Endothelial cell of umbilical vein (primary cell): ENCODE measurements around the gene MOBP. TPM values are rescaled to one million over a fixed set of nuclear protein-coding genes. Genes with fewer than 3 reads are reported as not detected.

ENCODE experiments used
- BruUV-seq: library from RNA; stranded (reverse); fragments of 400-500 nt; replicated peaks from 2 replicates; lab custom pipeline; 2021; lab: Mats Ljungman, UMichigan
- CTCF ChIA-PET: fragments of 300-600, 350-600 bp; sonication (Branson Sonifier 250); formaldehyde crosslinking; loops from one replicate; lab custom pipeline; 2021; ENCODE audit warnings: antibody characterized with exemption, inconsistent platforms; lab: Charles Lee
- POLR2A ChIA-PET: fragments of 300-600, 350-600 bp; sonication (Branson Sonifier 250); formaldehyde crosslinking; loops from one replicate; lab custom pipeline; 2021; ENCODE audit warnings: antibody characterized with exemption, inconsistent platforms; lab: Charles Lee
- DNase-seq: peaks from one replicate; pipeline ENCODE4 v3.0.0-alpha.2; 2011; ENCODE audit warnings: low read depth, low spot score
- FAIRE-seq: peaks from 2 replicates; lab custom pipeline; 2011; peaks lifted over from hg19 to GRCh38; lab: Jason Lieb, UNC
- H2AFZ ChIP-seq: 2 replicates; pipeline ENCODE4 v1.6.0; 2012; ENCODE audit warnings: low read depth, low read length, control low read depth, inconsistent platforms
- H3K27ac ChIP-seq: 2 replicates; pipeline ENCODE4 v1.5.1; 2011; ENCODE audit warnings: low read depth, mild to moderate bottlenecking, control low read depth, low read length, moderate library complexity; ENCODE audit not compliant: insufficient read depth
- H3K27me3 ChIP-seq, 2 experiments: 2 replicates each; pipeline versions ENCODE4 v1.6.0 to v1.6.1; 2011; ENCODE audit warnings: low read length in 2 of 2, mixed read lengths in 1 of 2; ENCODE audit not compliant: control insufficient read depth in 2 of 2, insufficient read depth in 2 of 2
- H3K36me3 ChIP-seq, 2 experiments: 2 replicates in 1 of 2; 3 replicates in 1 of 2; pipeline ENCODE4 v1.5.1; 2011; ENCODE audit warnings: low read length in 2 of 2, mild to moderate bottlenecking in 1 of 2, moderate library complexity in 1 of 2; ENCODE audit not compliant: control insufficient read depth in 2 of 2, insufficient read depth in 2 of 2; ENCODE audit errors: extremely low read depth in 1 of 2
- H3K4me1 ChIP-seq: 3 replicates; pipeline ENCODE4 v1.5.1; 2011; ENCODE audit warnings: mild to moderate bottlenecking, low read length; ENCODE audit not compliant: control insufficient read depth, insufficient read depth; ENCODE audit errors: extremely low read depth
- H3K4me2 ChIP-seq: 2 replicates; pipeline ENCODE4 v1.6.1; 2011; ENCODE audit warnings: low read length, control low read depth, mixed read lengths; ENCODE audit not compliant: insufficient read depth
- H3K4me3 ChIP-seq, 3 experiments: fragments of 200-600 bp in 1 of 3; sonication (generic), shearing (Covaris generic) in 1 of 3; replicated peaks in 1 of 3; 2 replicates each; pipeline ENCODE4 v1.5.1; 2011 to 2016; ENCODE audit warnings: control low read depth in 3 of 3, low read length in 3 of 3, mild to moderate bottlenecking in 2 of 3, inconsistent platforms in 1 of 3, low read depth in 1 of 3, moderate library complexity in 1 of 3; ENCODE audit not compliant: insufficient read depth in 1 of 3
- H3K79me2 ChIP-seq: 2 replicates; pipeline ENCODE4 v1.6.0; 2012; ENCODE audit warnings: low read length, inconsistent platforms; ENCODE audit not compliant: control insufficient read depth, insufficient read depth
- H3K9ac ChIP-seq: replicated peaks from 2 replicates; pipeline ENCODE3; 2011; ENCODE audit warnings: low read length, control low read depth; ENCODE audit not compliant: insufficient read depth; ENCODE audit errors: extremely low read depth
- H3K9me1 ChIP-seq: replicated peaks from 3 replicates; pipeline ENCODE4 v1.6.0; 2011; ENCODE audit warnings: mild to moderate bottlenecking, low read length; ENCODE audit not compliant: control insufficient read depth, insufficient read depth; ENCODE audit errors: extremely low read depth
- H3K9me3 ChIP-seq: replicated peaks from 2 replicates; pipeline ENCODE4 v1.5.1; 2012; ENCODE audit warnings: low read length, inconsistent platforms; ENCODE audit not compliant: control insufficient read depth, insufficient read depth
- H4K20me1 ChIP-seq: replicated peaks from 2 replicates; pipeline ENCODE3; 2011; ENCODE audit warnings: mild to moderate bottlenecking, low read length; ENCODE audit not compliant: control insufficient read depth, insufficient read depth; ENCODE audit errors: extremely low read depth
- EZH2 ChIP-seq: IDR thresholded peaks from 2 replicates; pipeline ENCODE4 v1.6.1; 2012; ENCODE audit warnings: borderline replicate concordance, low read depth, mild to moderate bottlenecking, moderate library complexity, low read length, inconsistent platforms; ENCODE audit not compliant: severe bottlenecking
- FOS ChIP-seq: IDR thresholded peaks from 2 replicates; pipeline ENCODE4 v1.6.1; 2011; ENCODE audit warnings: mild to moderate bottlenecking, low read length, moderate library complexity, borderline replicate concordance; ENCODE audit not compliant: insufficient read depth
- GATA2 ChIP-seq: IDR thresholded peaks from 2 replicates; pipeline ENCODE4 v1.7.0; 2011; ENCODE audit warnings: low read depth, mild to moderate bottlenecking, moderate library complexity, mixed read lengths, low read length; ENCODE audit not compliant: insufficient read length, insufficient read depth
- JUN ChIP-seq: IDR thresholded peaks from 2 replicates; pipeline ENCODE4 v1.6.1; 2011; ENCODE audit warnings: borderline replicate concordance, low read depth; ENCODE audit not compliant: insufficient read length, insufficient read depth
- MYC ChIP-seq: IDR thresholded peaks from one replicate; pipeline ENCODE4 v1.6.1; 2011; ENCODE audit warnings: mild to moderate bottlenecking, low read depth, low read length
- POLR2A ChIP-seq: IDR thresholded peaks from 2 replicates; pipeline ENCODE4 v1.6.1; 2012; ENCODE audit warnings: low read depth, mild to moderate bottlenecking, control low read depth, low read length
- dilution Hi-C: fragments of 300-500 bp; cut with MboI; formaldehyde crosslinking; loops from one replicate; pipeline ENCODE4 v1.15.0; 2019; ENCODE audit warnings: low sequenced_read_pairs; ENCODE audit not compliant: extremely low pct_ligation_motif_present
- intact Hi-C: fragments of 100-400 bp; cut with micrococcal nuclease; formaldehyde crosslinking; loops from one replicate; pipeline ENCODE4 v1.10.0; 2022
- polyA plus RNA-seq, 4 experiments: library from polyadenylated mRNA; depleted of rRNA in 3 of 4; stranded (reverse) in 3 of 4; unstranded in 1 of 4; fragments of >200 nt; gene quantifications; 2 replicates each; pipeline versions ENCODE4 v1.2.1 to v1.2.3, GENCODE V29; 2011 to 2012; ENCODE audit warnings: missing spikeins in 1 of 4
- total RNA-seq: library from RNA; stranded (reverse); gene quantifications from 2 replicates; pipeline ENCODE4 v1.2.3, GENCODE V29; 2021
- TF ChIP-seq, protein P1 (sequence below): IDR thresholded peaks from 2 replicates; pipeline ENCODE4 v1.6.1; 2011; ENCODE audit not compliant: insufficient read depth, insufficient read length
- TF ChIP-seq, protein P2 (sequence below), 2 donors: IDR thresholded peaks; 1 replicate in 1 of 2; 2 replicates in 1 of 2; pipeline ENCODE4 v1.5.1; 2011; ENCODE audit warnings: low read length in 2 of 2, mild to moderate bottlenecking in 2 of 2, moderate library complexity in 2 of 2, control low read depth in 1 of 2, inconsistent platforms in 1 of 2, low read depth in 1 of 2; ENCODE audit not compliant: insufficient read depth in 1 of 2; ENCODE audit errors: extremely low read depth in 1 of 2

MOBP gene
- total and polyA plus RNA-seq, 2 donors (not counting 3 experiments of a cell fraction or from before 2014, with no cell fraction given) = 2.0 to 2.3 TPM

DNA sequence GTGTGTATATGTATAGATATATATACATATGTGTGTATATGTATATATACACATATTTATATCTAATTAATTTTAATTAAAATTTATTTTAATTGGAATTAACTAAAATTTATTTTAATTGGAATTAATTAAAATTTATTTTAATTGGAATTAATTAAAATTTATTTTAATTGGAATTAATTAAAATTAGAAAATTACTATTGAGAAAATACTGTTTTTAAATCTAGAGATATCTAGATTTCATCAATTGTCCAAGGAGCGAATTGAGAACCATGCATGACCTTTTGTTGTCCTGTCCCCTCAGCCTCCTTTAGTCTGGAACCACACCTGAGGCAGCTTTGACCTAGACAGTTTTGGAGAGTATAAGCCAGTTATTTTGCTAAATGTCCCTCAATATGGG lies 1.8 kb downstream of the MOBP start:
- Histone ChIP-seq H3K79me2 (no peaks in the 10 kb centered on the region), H3K9me1 (no peaks in the 10 kb centered on the region), H3K9ac (no peak overlapping the region), H3K27me3 (peaks cover 0 to 5% of the 10 kb centered on the region in 2 experiments), H3K4me1 (no peaks in the 10 kb centered on the region), H3K36me3 (no peaks in the 10 kb centered on the region), H3K4me2 (no peak overlapping the region), H2AFZ (no peak overlapping the region), H3K9me3 (no peaks in the 10 kb centered on the region), H3K27ac (no peak overlapping the region), H3K4me3 (no peak overlapping the region), H4K20me1 (no peaks in the 10 kb centered on the region)
- DNase-seq (no peak), FAIRE-seq (no peak)
- no TSS peak for BruUV-seq
- dilution Hi-C loops = no loop called here
- CTCF ChIA-PET = no interaction called here
- intact Hi-C loops = no loop called here
- TF ChIP-seq JUN (no peak), POLR2A (no peak), EZH2 (no peak), MYC (no peak), FOS (no peak)
- TF ChIP-seq, protein P1, sequence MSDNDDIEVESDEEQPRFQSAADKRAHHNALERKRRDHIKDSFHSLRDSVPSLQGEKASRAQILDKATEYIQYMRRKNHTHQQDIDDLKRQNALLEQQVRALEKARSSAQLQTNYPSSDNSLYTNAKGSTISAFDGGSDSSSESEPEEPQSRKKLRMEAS = no peak
- POLR2A ChIA-PET = no interaction called here

DNA sequence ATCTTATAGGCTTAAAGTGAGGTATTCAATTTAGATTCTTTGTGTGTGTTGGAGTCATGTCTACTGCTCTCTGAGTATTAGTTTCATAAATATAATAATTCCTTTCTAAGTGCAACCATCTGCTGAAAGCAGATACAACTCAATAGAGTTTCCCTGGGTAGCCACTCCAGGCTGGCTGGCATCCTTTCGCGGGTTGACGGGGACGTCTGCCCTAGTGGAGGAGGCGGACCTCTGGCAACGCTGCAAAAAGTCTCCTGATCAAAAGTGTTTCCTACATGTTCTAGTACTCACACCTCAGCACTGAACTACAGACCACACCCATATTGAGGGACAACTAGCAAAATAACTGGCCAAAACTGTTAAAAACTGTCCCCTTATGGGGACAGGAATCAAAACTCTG lies 2.5 kb downstream of the MOBP start:
- TF ChIP-seq GATA2 = no peak
- TF ChIP-seq, protein P1 = no peak
- TF ChIP-seq, protein P2, sequence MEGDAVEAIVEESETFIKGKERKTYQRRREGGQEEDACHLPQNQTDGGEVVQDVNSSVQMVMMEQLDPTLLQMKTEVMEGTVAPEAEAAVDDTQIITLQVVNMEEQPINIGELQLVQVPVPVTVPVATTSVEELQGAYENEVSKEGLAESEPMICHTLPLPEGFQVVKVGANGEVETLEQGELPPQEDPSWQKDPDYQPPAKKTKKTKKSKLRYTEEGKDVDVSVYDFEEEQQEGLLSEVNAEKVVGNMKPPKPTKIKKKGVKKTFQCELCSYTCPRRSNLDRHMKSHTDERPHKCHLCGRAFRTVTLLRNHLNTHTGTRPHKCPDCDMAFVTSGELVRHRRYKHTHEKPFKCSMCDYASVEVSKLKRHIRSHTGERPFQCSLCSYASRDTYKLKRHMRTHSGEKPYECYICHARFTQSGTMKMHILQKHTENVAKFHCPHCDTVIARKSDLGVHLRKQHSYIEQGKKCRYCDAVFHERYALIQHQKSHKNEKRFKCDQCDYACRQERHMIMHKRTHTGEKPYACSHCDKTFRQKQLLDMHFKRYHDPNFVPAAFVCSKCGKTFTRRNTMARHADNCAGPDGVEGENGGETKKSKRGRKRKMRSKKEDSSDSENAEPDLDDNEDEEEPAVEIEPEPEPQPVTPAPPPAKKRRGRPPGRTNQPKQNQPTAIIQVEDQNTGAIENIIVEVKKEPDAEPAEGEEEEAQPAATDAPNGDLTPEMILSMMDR (IDR thresholded peaks at IDR 0.05; ENCODE audit: extremely low read depth in 1 of 2, insufficient read depth in 1 of 2, low read depth in 1 of 2, low read length in 2 of 2) = no peak
- TF ChIP-seq EZH2 = no peak
- no peak for TF ChIP-seq FOS
- Histone ChIP-seq H3K79me2 (no peaks in the 10 kb centered on the region), H3K27ac (no peak overlapping the region), H3K9me1 (no peaks in the 10 kb centered on the region), H4K20me1 (no peaks in the 10 kb centered on the region), H2AFZ (no peak overlapping the region), H3K9ac (no peak overlapping the region), H3K4me3 (no peak overlapping the region), H3K27me3 (peaks cover 0 to 5% of the 10 kb centered on the region in 2 experiments), H3K4me2 (no peak overlapping the region), H3K9me3 (no peaks in the 10 kb centered on the region), H3K4me1 (no peaks in the 10 kb centered on the region), H3K36me3 (no peaks in the 10 kb centered on the region)
- intact Hi-C loops (no loop called here), dilution Hi-C loops (no loop called here)
- no TSS peak for BruUV-seq
- no peak for FAIRE-seq
- ChIA-PET CTCF (interaction anchor here (1.1 kb wide), 1 partner anchor 22 kb away, joined by 3 read pairs; no protein-coding TSS in a partner anchor), POLR2A (no interaction called here)
- no peak for DNase-seq
